ENCODE measurements around the gene NAA10.

NAA10 gene

DNA sequence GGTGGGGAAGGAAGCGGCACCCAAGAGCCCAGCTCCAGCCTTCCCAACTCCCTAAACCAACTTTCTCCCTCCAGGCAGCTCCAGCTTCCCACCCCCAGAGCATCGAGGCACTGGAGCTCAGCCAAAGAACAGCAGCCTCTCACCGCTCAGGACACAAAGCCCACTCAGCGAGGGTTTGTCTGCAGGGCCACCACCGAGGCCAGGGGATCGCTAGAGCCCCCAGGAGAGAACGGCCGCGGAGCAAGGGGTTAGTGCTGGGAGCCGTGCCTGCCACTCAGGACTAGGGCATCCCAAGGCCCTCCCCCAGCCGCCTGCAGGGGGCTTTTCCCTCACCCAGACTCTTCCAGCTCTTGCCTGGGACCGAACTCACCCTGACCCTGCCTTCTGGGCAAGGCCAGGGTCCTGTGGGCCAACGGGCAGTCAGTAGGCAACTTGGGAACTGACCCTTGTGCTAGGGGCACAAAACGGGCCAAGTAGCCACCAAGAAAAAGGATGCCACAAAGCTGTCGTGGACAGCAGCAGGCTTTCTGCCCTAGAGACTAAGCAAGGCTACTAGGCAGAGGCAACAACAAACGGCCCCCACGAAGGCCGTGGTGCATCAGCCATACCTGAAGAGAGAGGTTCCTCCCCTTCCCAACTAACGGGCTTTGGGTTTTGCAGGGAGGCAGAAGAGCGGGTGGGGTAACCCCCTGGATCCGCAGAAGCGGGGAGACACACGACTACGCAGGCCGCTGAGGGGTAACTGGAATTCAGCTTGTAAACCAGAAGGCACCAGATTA is 34.5 kb upstream of the NAA10 start:
- TF ChIP-seq TAF1 (IDR thresholded peaks at IDR 0.05; ENCODE audit: low read depth) (no peak), YY1 (IDR thresholded peaks at IDR 0.05; ENCODE audit: low read depth) (no peak), EGR1 (IDR thresholded peaks at IDR 0.05) (no peak), TCF12 (IDR thresholded peaks at IDR 0.05; ENCODE audit: low read depth) (no peak), CEBPB (IDR thresholded peaks at IDR 0.05) (no peak), RAD21 (IDR thresholded peaks at IDR 0.05; ENCODE audit: low read depth) (no peak), ZBTB7A (IDR thresholded peaks at IDR 0.05; ENCODE audit: low read depth) (no peak), TEAD4 (IDR thresholded peaks at IDR 0.05) (no peak), CREB1 (IDR thresholded peaks at IDR 0.05; ENCODE audit: low read depth) (no peak), FOXM1 (IDR thresholded peaks at IDR 0.05; ENCODE audit: borderline replicate concordance, low read depth) (no peak), EP300 (IDR thresholded peaks at IDR 0.05; ENCODE audit: borderline replicate concordance) (no peak), NFIC (IDR thresholded peaks at IDR 0.05) (no peak)
- TF ChIP-seq, protein P1, sequence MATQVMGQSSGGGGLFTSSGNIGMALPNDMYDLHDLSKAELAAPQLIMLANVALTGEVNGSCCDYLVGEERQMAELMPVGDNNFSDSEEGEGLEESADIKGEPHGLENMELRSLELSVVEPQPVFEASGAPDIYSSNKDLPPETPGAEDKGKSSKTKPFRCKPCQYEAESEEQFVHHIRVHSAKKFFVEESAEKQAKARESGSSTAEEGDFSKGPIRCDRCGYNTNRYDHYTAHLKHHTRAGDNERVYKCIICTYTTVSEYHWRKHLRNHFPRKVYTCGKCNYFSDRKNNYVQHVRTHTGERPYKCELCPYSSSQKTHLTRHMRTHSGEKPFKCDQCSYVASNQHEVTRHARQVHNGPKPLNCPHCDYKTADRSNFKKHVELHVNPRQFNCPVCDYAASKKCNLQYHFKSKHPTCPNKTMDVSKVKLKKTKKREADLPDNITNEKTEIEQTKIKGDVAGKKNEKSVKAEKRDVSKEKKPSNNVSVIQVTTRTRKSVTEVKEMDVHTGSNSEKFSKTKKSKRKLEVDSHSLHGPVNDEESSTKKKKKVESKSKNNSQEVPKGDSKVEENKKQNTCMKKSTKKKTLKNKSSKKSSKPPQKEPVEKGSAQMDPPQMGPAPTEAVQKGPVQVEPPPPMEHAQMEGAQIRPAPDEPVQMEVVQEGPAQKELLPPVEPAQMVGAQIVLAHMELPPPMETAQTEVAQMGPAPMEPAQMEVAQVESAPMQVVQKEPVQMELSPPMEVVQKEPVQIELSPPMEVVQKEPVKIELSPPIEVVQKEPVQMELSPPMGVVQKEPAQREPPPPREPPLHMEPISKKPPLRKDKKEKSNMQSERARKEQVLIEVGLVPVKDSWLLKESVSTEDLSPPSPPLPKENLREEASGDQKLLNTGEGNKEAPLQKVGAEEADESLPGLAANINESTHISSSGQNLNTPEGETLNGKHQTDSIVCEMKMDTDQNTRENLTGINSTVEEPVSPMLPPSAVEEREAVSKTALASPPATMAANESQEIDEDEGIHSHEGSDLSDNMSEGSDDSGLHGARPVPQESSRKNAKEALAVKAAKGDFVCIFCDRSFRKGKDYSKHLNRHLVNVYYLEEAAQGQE (IDR thresholded peaks at IDR 0.05; ENCODE audit: low read depth), result no peak
- TF ChIP-seq, protein P2, sequence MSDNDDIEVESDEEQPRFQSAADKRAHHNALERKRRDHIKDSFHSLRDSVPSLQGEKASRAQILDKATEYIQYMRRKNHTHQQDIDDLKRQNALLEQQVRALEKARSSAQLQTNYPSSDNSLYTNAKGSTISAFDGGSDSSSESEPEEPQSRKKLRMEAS (IDR thresholded peaks at IDR 0.05), result no peak
- TF ChIP-seq, protein P3, sequence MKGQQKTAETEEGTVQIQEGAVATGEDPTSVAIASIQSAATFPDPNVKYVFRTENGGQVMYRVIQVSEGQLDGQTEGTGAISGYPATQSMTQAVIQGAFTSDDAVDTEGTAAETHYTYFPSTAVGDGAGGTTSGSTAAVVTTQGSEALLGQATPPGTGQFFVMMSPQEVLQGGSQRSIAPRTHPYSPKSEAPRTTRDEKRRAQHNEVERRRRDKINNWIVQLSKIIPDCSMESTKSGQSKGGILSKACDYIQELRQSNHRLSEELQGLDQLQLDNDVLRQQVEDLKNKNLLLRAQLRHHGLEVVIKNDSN (IDR thresholded peaks at IDR 0.05), result no peak

DNA sequence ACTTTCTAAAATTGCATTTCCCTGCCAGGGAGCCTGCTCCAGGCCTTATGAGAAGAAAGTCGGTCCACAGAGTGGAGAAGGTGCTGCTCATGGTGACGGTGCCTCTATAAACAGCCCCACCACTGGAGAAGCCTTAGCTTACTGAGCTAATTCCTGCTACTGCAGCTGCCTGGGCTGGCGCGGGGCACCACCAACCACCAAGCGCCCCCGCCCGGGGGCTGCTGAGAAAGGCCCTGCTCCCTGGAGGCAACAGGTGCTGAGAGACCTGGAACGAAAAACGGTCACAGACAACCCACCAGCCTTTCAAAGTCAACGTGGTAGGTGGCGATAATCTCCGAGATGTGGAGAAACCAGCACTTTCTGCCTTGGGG is 33.9 kb upstream of the NAA10 start:
- TF ChIP-seq TCF12 (IDR thresholded peaks at IDR 0.05; ENCODE audit: low read depth) (no peak), YY1 (IDR thresholded peaks at IDR 0.05; ENCODE audit: low read depth) (no peak)
- TF ChIP-seq, protein P1 (IDR thresholded peaks at IDR 0.05; ENCODE audit: low read depth), result no peak

DNA sequence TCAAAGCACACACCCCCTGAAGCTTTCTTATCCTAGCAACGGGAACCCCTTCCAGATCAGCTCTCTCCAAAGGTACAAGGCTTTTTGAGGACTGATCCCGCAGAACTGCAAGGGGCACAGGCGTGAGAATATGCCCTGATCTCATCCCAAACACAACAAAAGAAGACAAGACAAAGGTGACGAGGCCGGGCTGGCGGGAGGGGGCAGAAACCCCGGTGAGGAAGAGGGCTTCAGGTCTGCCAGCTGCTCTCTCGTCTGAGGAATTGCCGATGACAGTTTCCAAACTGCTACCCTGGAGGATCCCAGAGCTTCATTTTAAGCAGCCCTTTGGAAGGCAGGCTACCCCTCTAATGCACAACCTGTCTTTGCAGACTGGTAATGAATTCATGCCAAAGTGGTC is 33.4 kb upstream of the NAA10 start:
- TF ChIP-seq RAD21 (IDR thresholded peaks at IDR 0.05; ENCODE audit: low read depth), result no peak
- TF ChIP-seq, protein P1 (IDR thresholded peaks at IDR 0.05; ENCODE audit: low read depth), result no peak
- TF ChIP-seq CEBPB (IDR thresholded peaks at IDR 0.05), result no peak
- TF ChIP-seq TCF12 (IDR thresholded peaks at IDR 0.05; ENCODE audit: low read depth), result no peak
- TF ChIP-seq NFIC (IDR thresholded peaks at IDR 0.05), result no peak
- TF ChIP-seq CREB1 (IDR thresholded peaks at IDR 0.05; ENCODE audit: low read depth), result no peak
- TF ChIP-seq TAF1 (IDR thresholded peaks at IDR 0.05; ENCODE audit: low read depth), result no peak
- TF ChIP-seq ZBTB7A (IDR thresholded peaks at IDR 0.05; ENCODE audit: low read depth), result no peak
- TF ChIP-seq FOXM1 (IDR thresholded peaks at IDR 0.05; ENCODE audit: borderline replicate concordance, low read depth), result no peak
- no peak for TF ChIP-seq EP300 (IDR thresholded peaks at IDR 0.05; ENCODE audit: borderline replicate concordance)
- no peak for TF ChIP-seq EGR1 (IDR thresholded peaks at IDR 0.05)
- TF ChIP-seq, protein P2 (IDR thresholded peaks at IDR 0.05), result no peak
- TF ChIP-seq, protein P3 (IDR thresholded peaks at IDR 0.05), result no peak
- no peak for TF ChIP-seq TEAD4 (IDR thresholded peaks at IDR 0.05)
- TF ChIP-seq YY1 (IDR thresholded peaks at IDR 0.05; ENCODE audit: low read depth), result no peak

DNA sequence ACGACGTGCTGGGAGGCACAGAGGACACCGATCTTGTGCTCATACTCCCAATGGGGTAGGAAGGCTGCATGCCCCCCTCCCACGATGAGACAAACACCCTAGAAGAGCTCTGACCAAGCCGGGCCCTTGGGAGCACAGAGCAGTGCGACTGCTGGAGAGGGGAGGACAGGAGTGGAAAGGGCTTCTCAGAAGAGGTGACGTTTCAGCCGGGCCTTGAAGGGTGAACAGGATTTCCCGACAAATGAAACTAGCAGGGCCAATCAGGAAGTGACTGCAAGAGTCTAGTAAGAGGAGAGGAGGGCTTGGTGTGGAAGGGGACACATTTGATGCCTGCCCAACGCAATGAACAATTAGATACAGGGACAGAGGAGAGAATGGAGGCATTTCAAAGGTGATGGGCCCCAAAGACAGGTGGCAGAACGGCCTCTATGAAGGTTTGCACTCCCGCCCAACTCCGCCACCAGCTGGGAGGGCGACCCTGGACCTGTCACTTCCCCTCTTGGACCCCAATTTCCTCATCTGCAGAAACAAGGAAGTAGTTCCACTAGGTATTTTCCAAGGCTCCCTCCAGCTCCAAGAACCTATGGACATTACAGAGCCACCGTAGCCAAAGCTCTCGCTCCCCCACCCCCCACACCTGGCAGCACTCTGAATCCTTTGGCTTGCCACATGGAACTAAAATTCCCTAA is 32.8 kb upstream of the NAA10 start:
- TF ChIP-seq, protein P2 (IDR thresholded peaks at IDR 0.05), result no peak
- no peak for TF ChIP-seq TCF12 (IDR thresholded peaks at IDR 0.05; ENCODE audit: low read depth)
- no peak for TF ChIP-seq FOXM1 (IDR thresholded peaks at IDR 0.05; ENCODE audit: borderline replicate concordance, low read depth)
- no peak for TF ChIP-seq EP300 (IDR thresholded peaks at IDR 0.05; ENCODE audit: borderline replicate concordance)
- no peak for TF ChIP-seq TAF1 (IDR thresholded peaks at IDR 0.05; ENCODE audit: low read depth)
- no peak for TF ChIP-seq CREB1 (IDR thresholded peaks at IDR 0.05; ENCODE audit: low read depth)
- TF ChIP-seq TEAD4 (IDR thresholded peaks at IDR 0.05), result no peak
- TF ChIP-seq YY1 (IDR thresholded peaks at IDR 0.05; ENCODE audit: low read depth), result no peak
- TF ChIP-seq, protein P3 (IDR thresholded peaks at IDR 0.05), result no peak
- no peak for TF ChIP-seq NFIC (IDR thresholded peaks at IDR 0.05)

Measured in Ishikawa (cell line).